ENCODE measurements around the gene CD5L. TPM values are rescaled to one million over a fixed set of nuclear protein-coding genes. Genes with fewer than 3 reads are reported as not detected.

Gene CD5L
- total and polyA plus RNA-seq, 10 of the 15 experiments (the other 5 are each of a cell fraction or from before 2014, with no cell fraction given), result 0.10 to 0.57 (median 0.24) TPM

GRCh38 chr1:157831968-157832626 lies 9.5 kb downstream of the CD5L start (continued):
- TF ChIP-seq TCF12 (IDR thresholded peaks at IDR 0.05; ENCODE audit: low read depth, low read length) (no peak), CREM (IDR thresholded peaks at IDR 0.05; ENCODE audit: low read depth) (peak; percentile 38; the same call in 1 of the 2 replicates), RELB (IDR thresholded peaks at IDR 0.05; ENCODE audit: low read depth) (no peak), BCL11A (IDR thresholded peaks at IDR 0.05; ENCODE audit: low read depth, low read length) (no peak), SREBF1 (IDR thresholded peaks at IDR 0.05; ENCODE audit: low read length) (no peak), BRCA1 (IDR thresholded peaks at IDR 0.05; ENCODE audit: low read depth, low read length) (no peak), BMI1 (IDR thresholded peaks at IDR 0.05; ENCODE audit: borderline replicate concordance) (no peak), LARP7 (IDR thresholded peaks at IDR 0.05) (no peak)

GRCh38 chr1:157830887-157831286 lies 10.7 kb downstream of the CD5L start:
- peak overlapping the region; percentile 77 for H3K4me2 ChIP-seq (ENCODE audit: control insufficient read depth, insufficient read depth)
- FAIRE-seq (no peak), ATAC-seq (peak; percentile 58), DNase-seq (ENCODE audit: low read depth, low spot score) (no peak)
- no peaks in the 10 kb centered on the region for H3K36me3 ChIP-seq (ENCODE audit: control insufficient read depth in 2 of 2, insufficient read depth in 2 of 2, low read length in 1 of 2)
- ChIA-PET SMC1A (ENCODE audit: uncharacterized antibody, unreplicated experiment) (interaction anchor here (1.0 to 1.4 kb wide), 3 partner anchors 21 to 38 kb away, joined by 3 to 4 read pairs (median 4); no protein-coding TSS in a partner anchor), RAD21 (ENCODE audit: unreplicated experiment) (interaction anchor here (1.5 kb wide), 1 partner anchor 49 kb away, joined by 3 read pairs; no protein-coding TSS in a partner anchor), CTCF (no interaction called here), POLR2A (no interaction called here)
- no peak overlapping the region for H3K9ac ChIP-seq (ENCODE audit: control insufficient read depth, insufficient read depth, low read length)
- H3K27ac ChIP-seq (ENCODE audit: control insufficient read depth, insufficient read depth), result no peak overlapping the region
- no peaks in the 10 kb centered on the region; a peak in 1 of 4 replicates for H3K27me3 ChIP-seq (replicated peaks in 1 of 2; ENCODE audit: control insufficient read depth in 2 of 2, insufficient read depth in 2 of 2, low read length in 1 of 2)
- 0 out of 2 replicates have a peak overlapping the region, but pooled peaks have one; percentile 6 for H3K4me3 ChIP-seq
- no peaks in the 10 kb centered on the region for H4K20me1 ChIP-seq (ENCODE audit: control insufficient read depth, insufficient read depth)
- intact Hi-C loops (cut with micrococcal nuclease; ENCODE audit: unreplicated experiment) (no loop called here), in situ Hi-C loops (cut with MboI) (no loop called here)
- peak overlapping the region; percentile 7; the same call in 1 of the 2 replicates for H2AFZ ChIP-seq (ENCODE audit: control insufficient read depth, low read depth, low read length)
- peaks cover 42% of the 10 kb centered on the region for H3K4me1 ChIP-seq (ENCODE audit: control insufficient read depth, insufficient read depth, low read length)
- H3K9me3 ChIP-seq (replicated peaks; ENCODE audit: control insufficient read depth, insufficient read depth, low read length), result no peaks in the 10 kb centered on the region
- 10% methylated on average over 2 of the region's 2 CpGs for WGBS (ENCODE audit: insufficient coverage, insufficient replicate concordance, low lambda C conversion rate, missing lambda C conversion rate)
- H3K79me2 ChIP-seq (ENCODE audit: control insufficient read depth, insufficient read depth, low read length), result no peaks in the 10 kb centered on the region
- BruUV-seq (replicated peaks), result no TSS peak
- TF ChIP-seq POU2F2 (IDR thresholded peaks at IDR 0.05; ENCODE audit: borderline replicate concordance, low read depth, low read length) (no peak), MEF2B (IDR thresholded peaks at IDR 0.05; ENCODE audit: partially characterized antibody, poor library complexity, severe bottlenecking) (no peak), NFIC (IDR thresholded peaks at IDR 0.05; ENCODE audit: low read depth, low read length) (0 out of 2 replicates have a peak, but pooled peaks have one; percentile 28)
